BJ (cell line): Measurements from ENCODE around the gene AATK. TPM values are rescaled to one million over a fixed set of nuclear protein-coding genes. Genes with fewer than 3 reads are reported as not detected.
A peak's percentile ranks its signal among the peaks of the same experiment; 100 is the strongest.

Experiments used
- CTCF ChIA-PET: fragments of 350-600 bp; formaldehyde crosslinking; extraction: SDS; loops from one replicate; lab custom pipeline; 2021; ENCODE audit warnings: antibody characterized with exemption, inconsistent platforms; lab: Yijun Ruan, JAX
- POLR2A ChIA-PET: fragments of 300-600 bp; sonication (Branson Sonifier 250); formaldehyde crosslinking; extraction: SDS; loops from one replicate; lab custom pipeline; 2021; ENCODE audit warnings: antibody characterized with exemption; lab: Charles Lee
- DNase-seq: peaks from one replicate; pipeline ENCODE4 v3.0.0-alpha.2; 2011; ENCODE audit warnings: low read depth
- H3K27me3 ChIP-seq: 2 replicates; pipeline ENCODE4 v1.6.0; 2011; ENCODE audit warnings: low read length; ENCODE audit not compliant: control insufficient read depth, insufficient read depth
- H3K36me3 ChIP-seq: 2 replicates; pipeline ENCODE4 v1.5.1; 2011; ENCODE audit warnings: low read length; ENCODE audit not compliant: control insufficient read depth, insufficient read depth
- H3K4me3 ChIP-seq: 2 replicates; pipeline ENCODE4 v1.5.1; 2011; ENCODE audit warnings: low read depth, mild to moderate bottlenecking, control low read depth, low read length
- polyA plus RNA-seq: library from polyadenylated mRNA; depleted of rRNA; stranded (reverse); fragments of >200 nt; gene quantifications from 2 replicates; pipeline ENCODE4 v1.2.3, GENCODE V29; 2011
- TF ChIP-seq, protein P1 (sequence below): IDR thresholded peaks from 2 replicates; pipeline ENCODE4 v1.5.1; 2011; ENCODE audit warnings: low read depth, mild to moderate bottlenecking, control low read depth, inconsistent platforms, low read length, moderate library complexity; ENCODE audit not compliant: insufficient read depth

The AATK gene
- polyA plus RNA-seq, 1 experiment, result 0.29 TPM

DNA sequence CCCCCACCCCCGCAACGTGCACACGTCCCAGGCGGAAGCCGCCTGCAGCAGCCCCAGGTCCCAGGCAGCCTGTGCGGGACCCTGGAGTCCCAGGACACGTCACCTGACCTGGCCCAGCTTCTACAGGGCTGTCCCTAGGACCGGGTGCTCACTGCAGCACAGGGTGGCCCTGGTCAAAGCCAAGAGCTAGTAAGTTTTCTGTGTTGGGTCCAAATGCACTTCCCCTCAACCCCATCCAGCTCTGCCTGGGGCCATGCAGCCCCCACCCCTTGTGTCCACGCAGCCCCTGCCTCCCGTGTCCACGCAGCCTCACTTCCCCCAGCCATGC is 22.9 kb downstream of the AATK start:
- POLR2A ChIA-PET, result no interaction called here
- CTCF ChIA-PET, result interaction anchor here (0.6 to 5.9 kb wide), 31 partner anchors 9 to 458 kb away, joined by 3 to 30 read pairs (median 4); partner anchors contain the start of genes CEP131, NDUFAF8, PVALEF and TEPSIN
- no peaks in the 10 kb centered on the region; the same call in 1 of the 2 replicates for H3K27me3 ChIP-seq
- DNase-seq, result no peak
- TF ChIP-seq, protein P1, sequence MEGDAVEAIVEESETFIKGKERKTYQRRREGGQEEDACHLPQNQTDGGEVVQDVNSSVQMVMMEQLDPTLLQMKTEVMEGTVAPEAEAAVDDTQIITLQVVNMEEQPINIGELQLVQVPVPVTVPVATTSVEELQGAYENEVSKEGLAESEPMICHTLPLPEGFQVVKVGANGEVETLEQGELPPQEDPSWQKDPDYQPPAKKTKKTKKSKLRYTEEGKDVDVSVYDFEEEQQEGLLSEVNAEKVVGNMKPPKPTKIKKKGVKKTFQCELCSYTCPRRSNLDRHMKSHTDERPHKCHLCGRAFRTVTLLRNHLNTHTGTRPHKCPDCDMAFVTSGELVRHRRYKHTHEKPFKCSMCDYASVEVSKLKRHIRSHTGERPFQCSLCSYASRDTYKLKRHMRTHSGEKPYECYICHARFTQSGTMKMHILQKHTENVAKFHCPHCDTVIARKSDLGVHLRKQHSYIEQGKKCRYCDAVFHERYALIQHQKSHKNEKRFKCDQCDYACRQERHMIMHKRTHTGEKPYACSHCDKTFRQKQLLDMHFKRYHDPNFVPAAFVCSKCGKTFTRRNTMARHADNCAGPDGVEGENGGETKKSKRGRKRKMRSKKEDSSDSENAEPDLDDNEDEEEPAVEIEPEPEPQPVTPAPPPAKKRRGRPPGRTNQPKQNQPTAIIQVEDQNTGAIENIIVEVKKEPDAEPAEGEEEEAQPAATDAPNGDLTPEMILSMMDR, result no peak
- H3K36me3 ChIP-seq, result no peaks in the 10 kb centered on the region
- H3K4me3 ChIP-seq, result no peak overlapping the region

DNA sequence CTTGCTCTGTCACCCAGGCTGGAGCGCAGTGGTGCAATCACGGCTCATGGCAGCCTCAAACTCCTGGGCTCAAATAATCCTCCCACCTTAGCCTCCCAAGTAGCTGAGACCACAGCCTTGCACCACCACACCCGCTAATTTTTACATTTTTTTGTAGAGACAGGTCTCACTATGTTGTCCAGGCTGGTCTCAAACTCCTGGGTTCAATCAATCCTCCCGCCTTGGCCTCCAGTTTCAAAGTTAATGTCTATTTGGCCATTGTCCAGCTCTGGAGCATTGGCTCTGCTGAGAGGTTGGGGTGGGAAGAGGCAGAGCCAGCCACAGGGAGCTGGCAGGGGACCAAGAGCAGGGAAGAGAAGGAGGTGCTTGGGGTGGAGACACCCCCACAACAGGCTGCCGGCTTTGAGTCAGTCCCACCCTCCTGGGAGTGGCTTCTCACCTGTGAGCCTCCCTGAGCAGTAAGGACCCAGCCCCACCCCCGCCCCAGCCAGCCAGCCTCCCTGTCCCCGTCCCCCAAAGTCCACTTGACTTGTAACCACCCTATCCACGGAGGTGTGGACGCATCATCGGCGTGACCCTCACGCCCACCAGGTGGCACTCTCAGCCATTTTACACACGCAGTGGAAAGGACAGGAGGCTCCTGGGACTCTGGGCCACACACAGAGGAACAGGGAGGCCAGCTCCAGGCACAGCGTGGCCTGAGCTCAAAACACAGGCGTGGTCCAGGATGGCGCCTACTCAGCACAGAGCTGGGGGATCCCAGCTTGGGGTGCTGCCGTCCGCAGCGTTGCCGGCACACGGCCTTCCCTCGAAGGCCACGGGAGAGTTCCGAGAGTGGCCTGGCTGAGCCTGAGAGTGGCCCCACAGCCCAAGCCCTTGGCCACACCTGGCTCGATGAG is 23.5 kb downstream of the AATK start:
- no peaks in the 10 kb centered on the region for H3K36me3 ChIP-seq
- no peak overlapping the region for H3K4me3 ChIP-seq
- peak; percentile 9 for DNase-seq
- TF ChIP-seq, protein P1, result peak; percentile 80
- H3K27me3 ChIP-seq, result no peaks in the 10 kb centered on the region
- ChIA-PET POLR2A (no interaction called here), CTCF (interaction anchor here (0.6 to 5.9 kb wide), 33 partner anchors 9 to 458 kb away, joined by 3 to 30 read pairs (median 4); partner anchors contain the start of genes CEP131, NDUFAF8, PVALEF and TEPSIN)

DNA sequence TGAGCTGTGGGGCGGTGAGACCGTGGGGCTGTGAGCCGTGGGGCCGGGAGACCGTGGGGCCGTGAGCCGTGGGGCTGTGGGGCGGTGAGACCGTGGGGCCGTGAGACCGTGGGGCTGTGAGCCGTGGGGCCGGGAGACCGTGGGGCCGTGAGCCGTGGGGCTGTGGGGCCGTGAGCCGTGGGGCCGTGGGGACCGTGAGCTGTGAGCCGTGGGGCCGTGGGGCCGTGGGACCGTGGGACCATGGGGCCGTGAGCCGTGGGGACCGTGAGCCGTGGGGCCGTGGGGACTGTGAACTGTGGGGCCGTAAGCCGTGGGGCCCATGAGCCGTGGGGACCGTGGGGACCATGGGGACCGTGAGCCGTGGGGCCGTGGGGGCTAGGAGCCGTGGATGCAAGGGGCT is 25.3 kb downstream of the AATK start:
- CTCF ChIA-PET, result interaction anchor here (0.6 to 5.9 kb wide), 3 partner anchors 60 to 1370 kb away, joined by 4 to 26 read pairs (median 4); partner anchors contain the start of genes NDUFAF8 and TEPSIN

DNA sequence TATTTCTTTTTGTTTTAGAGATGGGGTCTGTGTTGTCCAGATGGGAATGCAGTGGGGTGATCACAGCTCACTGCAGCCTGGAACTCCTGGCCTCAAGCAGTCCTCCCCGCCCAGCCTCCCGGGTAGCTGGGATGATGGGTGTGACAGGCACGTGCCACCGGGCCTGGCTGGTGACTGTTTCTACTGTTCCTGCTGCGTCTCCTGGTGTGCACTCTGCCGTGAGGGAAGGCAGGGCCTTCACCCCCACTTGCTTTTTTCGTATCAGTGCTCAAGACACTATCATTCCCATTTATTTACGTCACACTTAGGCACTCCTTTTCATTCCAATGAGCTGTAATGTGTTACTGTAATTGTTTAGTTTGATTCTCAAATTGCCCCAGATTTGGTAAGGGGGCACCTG is 26.0 kb downstream of the AATK start:
- Histone ChIP-seq H3K4me3 (no peak overlapping the region), H3K36me3 (no peaks in the 10 kb centered on the region), H3K27me3 (no peaks in the 10 kb centered on the region)
- DNase-seq, result no peak
- CTCF ChIA-PET, result interaction anchor here (0.7 to 5.9 kb wide), 3 partner anchors 61 to 345 kb away, joined by 3 to 26 read pairs (median 4); partner anchors contain the start of genes NDUFAF8 and TEPSIN
- TF ChIP-seq, protein P1, result no peak
- POLR2A ChIA-PET, result no interaction called here

More for the DNA sequence above, 25.3 kb downstream of the AATK start:
- Histone ChIP-seq H3K36me3 (no peaks in the 10 kb centered on the region), H3K4me3 (no peak overlapping the region), H3K27me3 (no peaks in the 10 kb centered on the region)
- TF ChIP-seq, protein P1, result no peak
- no peak for DNase-seq
- POLR2A ChIA-PET, result no interaction called here

DNA sequence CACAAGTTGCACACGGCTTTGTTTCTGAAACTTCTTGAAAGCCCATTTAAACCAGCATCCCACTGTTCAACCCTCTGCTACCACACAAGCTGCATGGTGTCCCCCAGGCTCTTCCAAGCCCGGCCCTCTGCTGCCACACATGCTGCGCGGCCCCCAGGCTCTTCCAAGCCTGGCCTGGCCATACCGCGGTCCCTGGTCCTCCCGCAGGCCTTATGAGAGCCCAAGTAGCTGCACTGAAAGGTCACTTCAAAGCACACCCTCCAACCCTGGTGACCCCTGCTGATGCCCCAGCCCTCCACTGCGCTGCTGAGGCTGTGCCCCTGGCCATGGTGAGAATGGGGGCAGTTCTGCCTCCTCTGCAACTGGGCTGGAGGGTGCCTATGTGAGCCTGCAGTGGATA is 26.6 kb downstream of the AATK start:
- TF ChIP-seq, protein P1, result no peak
- ChIA-PET POLR2A (no interaction called here), CTCF (no interaction called here)
- H3K4me3 ChIP-seq, result no peak overlapping the region
- H3K27me3 ChIP-seq, result no peaks in the 10 kb centered on the region
- DNase-seq, result no peak
- no peaks in the 10 kb centered on the region for H3K36me3 ChIP-seq
